Measurements from ENCODE around the gene PSMD14. TPM values are rescaled to one million over a fixed set of nuclear protein-coding genes. Genes with fewer than 3 reads are reported as not detected.

Gene PSMD14
- total and polyA plus RNA-seq, 2 of the 13 experiments (the other 11 are each of a cell fraction or from before 2014, with no cell fraction given), result 60.6 to 149 TPM

DNA sequence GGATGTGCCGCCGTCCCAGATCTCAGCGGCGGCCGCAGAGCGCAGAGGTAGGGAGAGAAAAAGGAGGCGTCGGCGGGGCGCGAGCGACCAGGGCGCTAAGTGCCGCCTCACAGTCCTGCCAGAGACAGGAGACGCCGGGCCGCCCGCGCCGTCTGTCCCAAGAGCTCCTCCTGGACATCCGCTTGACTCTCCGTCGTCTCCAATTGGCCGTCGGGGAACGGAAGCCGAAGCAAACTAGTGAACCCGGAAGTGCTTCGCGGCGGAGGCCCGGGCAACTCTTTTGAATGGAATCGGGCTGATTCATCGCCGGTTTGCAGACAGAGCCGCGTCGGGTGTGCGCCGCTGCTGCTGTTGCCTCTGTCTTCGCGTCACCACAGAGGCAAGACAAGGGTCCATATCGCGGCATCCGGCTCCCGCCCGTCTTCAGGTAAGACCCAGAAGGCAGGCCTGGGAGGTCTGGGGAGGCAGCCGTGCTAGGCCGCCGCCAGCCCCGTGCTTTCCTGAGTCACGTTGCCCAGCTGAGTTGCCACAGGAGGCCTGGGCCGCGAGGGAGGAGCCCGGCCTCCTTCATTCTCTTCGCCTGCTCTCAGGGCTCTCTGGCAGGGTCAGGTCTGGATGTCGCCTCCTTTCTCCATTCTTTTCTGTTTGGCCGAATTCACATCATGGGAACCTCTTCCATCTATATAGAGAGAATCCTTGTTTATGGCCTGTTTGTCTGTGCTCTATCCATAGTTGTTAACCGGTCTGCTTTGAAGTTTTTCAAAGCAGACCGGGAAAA lies at the start of gene PSMD14 (continued):
- TF ChIP-seq PRMT3 (CRISPR knock-in tag; IDR thresholded peaks at IDR 0.05; ENCODE audit: borderline replicate concordance, low read depth) (no peak), NFE2L2 (IDR thresholded peaks at IDR 0.05; ENCODE audit: low read length) (peak; percentile 62)
- TF ChIP-seq, protein P1, sequence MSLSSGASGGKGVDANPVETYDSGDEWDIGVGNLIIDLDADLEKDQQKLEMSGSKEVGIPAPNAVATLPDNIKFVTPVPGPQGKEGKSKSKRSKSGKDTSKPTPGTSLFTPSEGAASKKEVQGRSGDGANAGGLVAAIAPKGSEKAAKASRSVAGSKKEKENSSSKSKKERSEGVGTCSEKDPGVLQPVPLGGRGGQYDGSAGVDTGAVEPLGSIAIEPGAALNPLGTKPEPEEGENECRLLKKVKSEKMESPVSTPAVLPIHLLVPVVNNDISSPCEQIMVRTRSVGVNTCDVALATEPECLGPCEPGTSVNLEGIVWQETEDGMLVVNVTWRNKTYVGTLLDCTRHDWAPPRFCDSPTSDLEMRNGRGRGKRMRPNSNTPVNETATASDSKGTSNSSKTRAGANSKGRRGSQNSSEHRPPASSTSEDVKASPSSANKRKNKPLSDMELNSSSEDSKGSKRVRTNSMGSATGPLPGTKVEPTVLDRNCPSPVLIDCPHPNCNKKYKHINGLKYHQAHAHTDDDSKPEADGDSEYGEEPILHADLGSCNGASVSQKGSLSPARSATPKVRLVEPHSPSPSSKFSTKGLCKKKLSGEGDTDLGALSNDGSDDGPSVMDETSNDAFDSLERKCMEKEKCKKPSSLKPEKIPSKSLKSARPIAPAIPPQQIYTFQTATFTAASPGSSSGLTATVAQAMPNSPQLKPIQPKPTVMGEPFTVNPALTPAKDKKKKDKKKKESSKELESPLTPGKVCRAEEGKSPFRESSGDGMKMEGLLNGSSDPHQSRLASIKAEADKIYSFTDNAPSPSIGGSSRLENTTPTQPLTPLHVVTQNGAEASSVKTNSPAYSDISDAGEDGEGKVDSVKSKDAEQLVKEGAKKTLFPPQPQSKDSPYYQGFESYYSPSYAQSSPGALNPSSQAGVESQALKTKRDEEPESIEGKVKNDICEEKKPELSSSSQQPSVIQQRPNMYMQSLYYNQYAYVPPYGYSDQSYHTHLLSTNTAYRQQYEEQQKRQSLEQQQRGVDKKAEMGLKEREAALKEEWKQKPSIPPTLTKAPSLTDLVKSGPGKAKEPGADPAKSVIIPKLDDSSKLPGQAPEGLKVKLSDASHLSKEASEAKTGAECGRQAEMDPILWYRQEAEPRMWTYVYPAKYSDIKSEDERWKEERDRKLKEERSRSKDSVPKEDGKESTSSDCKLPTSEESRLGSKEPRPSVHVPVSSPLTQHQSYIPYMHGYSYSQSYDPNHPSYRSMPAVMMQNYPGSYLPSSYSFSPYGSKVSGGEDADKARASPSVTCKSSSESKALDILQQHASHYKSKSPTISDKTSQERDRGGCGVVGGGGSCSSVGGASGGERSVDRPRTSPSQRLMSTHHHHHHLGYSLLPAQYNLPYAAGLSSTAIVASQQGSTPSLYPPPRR (CRISPR knock-in tag; IDR thresholded peaks at IDR 0.05; ENCODE audit: borderline replicate concordance), result peak; percentile 54; the same call in 1 of the 2 replicates

DNA sequence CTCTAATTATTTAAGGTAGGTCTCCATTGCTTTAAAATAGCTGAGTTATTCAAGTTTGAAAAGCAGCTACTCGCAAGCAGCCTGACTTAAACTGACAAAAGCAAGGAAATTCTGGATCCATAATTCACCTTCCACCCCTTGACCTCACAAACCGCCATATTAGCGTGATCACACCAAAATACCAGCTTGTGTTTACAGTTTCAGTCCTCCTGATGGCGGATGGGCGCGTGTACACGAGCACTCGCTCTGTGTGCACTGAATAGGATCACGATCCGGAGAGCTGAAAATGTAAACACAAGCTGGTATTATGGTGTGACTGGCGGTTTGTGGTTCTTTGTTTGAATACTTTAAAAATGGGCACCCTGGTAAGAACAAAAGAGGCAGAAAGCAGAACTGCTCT lies 42.4 kb upstream of the PSMD14 start:
- ChIA-PET POLR2A (no interaction called here), CTCF (ENCODE audit: low intra/inter-chr PET ratio, low total read pairs) (no interaction called here)
- Histone ChIP-seq H4K20me1 (ENCODE audit: insufficient read depth, low read length) (no peaks in the 10 kb centered on the region), H3K4me3 (replicated peaks in 1 of 3; ENCODE audit: insufficient read depth in 1 of 3, low read depth in 2 of 3, low read length in 3 of 3) (no peak overlapping the region), H3K4me2 (ENCODE audit: low read depth, low read length) (peak overlapping the region; percentile 36), H3K27ac (ENCODE audit: extremely low read length, insufficient read depth, low read length) (no peak overlapping the region), H3K27me3 (ENCODE audit: control insufficient read depth in 1 of 2, insufficient read depth in 2 of 2, low read length in 2 of 2) (peaks cover 2 to 7% of the 10 kb centered on the region in 2 experiments; a peak in 3 of 5 replicates), H3K9me3 (ENCODE audit: low read length) (no peaks in the 10 kb centered on the region), H3K4me1 (ENCODE audit: insufficient read depth, low read length) (no peaks in the 10 kb centered on the region), H3K36me3 (replicated peaks in 1 of 2; ENCODE audit: control insufficient read depth in 1 of 2, insufficient read depth in 2 of 2, low read length in 2 of 2) (no peaks in the 10 kb centered on the region), H3K9ac (ENCODE audit: insufficient read depth, low read depth, low read length) (no peak overlapping the region), H3K79me2 (ENCODE audit: insufficient read depth, low read length) (no peaks in the 10 kb centered on the region), H2AFZ (ENCODE audit: low read length) (no peak overlapping the region)
- no TSS peak for BruUV-seq (replicated peaks)
- FAIRE-seq (no peak), DNase-seq (ENCODE audit: low spot score) (no peak), ATAC-seq (peak; percentile 43; the same call in 2 of the 3 replicates)
- in situ Hi-C loops (cut with HindIII; ENCODE audit: extremely low pct_ligation_motif_present, low pct_unique_long_range_greater_than_20kb) (loop anchor here (25.0 kb wide), 2 partner anchors 296 to 671 kb away; no protein-coding TSS in a partner anchor), intact Hi-C loops (cut with micrococcal nuclease; ENCODE audit: unreplicated experiment) (no loop called here)
- 50% methylated on average over 11 of the region's 11 CpGs for WGBS (ENCODE audit: low lambda C conversion rate)
- TF ChIP-seq FOXK2 (IDR thresholded peaks at IDR 0.05) (no peak), FOXA3 (CRISPR knock-in tag; IDR thresholded peaks at IDR 0.05) (peak; percentile 18; the same call in 1 of the 2 replicates), SOX13 (IDR thresholded peaks at IDR 0.05) (no peak), SOX13 (CRISPR knock-in tag; conservative IDR thresholded peaks at IDR 0.05 in 1 of 2, IDR thresholded peaks at IDR 0.05 in 1 of 2) (no peak), ZNF350 (CRISPR knock-in tag; IDR thresholded peaks at IDR 0.05; ENCODE audit: borderline replicate concordance, low read depth) (no peak), NPAS2 (CRISPR knock-in tag; IDR thresholded peaks at IDR 0.05; ENCODE audit: borderline replicate concordance) (no peak)
- TF ChIP-seq, protein P2, sequence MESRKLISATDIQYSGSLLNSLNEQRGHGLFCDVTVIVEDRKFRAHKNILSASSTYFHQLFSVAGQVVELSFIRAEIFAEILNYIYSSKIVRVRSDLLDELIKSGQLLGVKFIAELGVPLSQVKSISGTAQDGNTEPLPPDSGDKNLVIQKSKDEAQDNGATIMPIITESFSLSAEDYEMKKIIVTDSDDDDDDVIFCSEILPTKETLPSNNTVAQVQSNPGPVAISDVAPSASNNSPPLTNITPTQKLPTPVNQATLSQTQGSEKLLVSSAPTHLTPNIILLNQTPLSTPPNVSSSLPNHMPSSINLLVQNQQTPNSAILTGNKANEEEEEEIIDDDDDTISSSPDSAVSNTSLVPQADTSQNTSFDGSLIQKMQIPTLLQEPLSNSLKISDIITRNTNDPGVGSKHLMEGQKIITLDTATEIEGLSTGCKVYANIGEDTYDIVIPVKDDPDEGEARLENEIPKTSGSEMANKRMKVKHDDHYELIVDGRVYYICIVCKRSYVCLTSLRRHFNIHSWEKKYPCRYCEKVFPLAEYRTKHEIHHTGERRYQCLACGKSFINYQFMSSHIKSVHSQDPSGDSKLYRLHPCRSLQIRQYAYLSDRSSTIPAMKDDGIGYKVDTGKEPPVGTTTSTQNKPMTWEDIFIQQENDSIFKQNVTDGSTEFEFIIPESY (CRISPR knock-in tag; IDR thresholded peaks at IDR 0.05), result peak; percentile 80; the same call in 1 of the 2 replicates
- TF ChIP-seq, protein P3, sequence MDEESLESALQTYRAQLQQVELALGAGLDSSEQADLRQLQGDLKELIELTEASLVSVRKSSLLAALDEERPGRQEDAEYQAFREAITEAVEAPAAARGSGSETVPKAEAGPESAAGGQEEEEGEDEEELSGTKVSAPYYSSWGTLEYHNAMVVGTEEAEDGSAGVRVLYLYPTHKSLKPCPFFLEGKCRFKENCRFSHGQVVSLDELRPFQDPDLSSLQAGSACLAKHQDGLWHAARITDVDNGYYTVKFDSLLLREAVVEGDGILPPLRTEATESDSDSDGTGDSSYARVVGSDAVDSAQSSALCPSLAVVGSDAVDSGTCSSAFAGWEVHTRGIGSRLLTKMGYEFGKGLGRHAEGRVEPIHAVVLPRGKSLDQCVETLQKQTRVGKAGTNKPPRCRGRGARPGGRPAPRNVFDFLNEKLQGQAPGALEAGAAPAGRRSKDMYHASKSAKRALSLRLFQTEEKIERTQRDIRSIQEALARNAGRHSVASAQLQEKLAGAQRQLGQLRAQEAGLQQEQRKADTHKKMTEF (CRISPR knock-in tag; IDR thresholded peaks at IDR 0.05), result no peak

Measured in HepG2 (cell line).